Measurements from ENCODE around the gene CALM3.
A peak's percentile ranks its signal among the peaks of the same experiment; 100 is the strongest.

CALM3 gene

GRCh38 chr19:46596008-46596407 lies 5.1 kb upstream of the CALM3 start:
- ChIA-PET POLR2A (no interaction called here), CTCF (interaction anchor here (1.5 to 3.2 kb wide), 4 partner anchors 12 to 518 kb away, joined by 3 to 11 read pairs (median 6); no protein-coding TSS in a partner anchor)
- H3K4me3 ChIP-seq (ENCODE audit: low read depth, low read length): no peak overlapping the region
- no peak for DNase-seq (ENCODE audit: low read depth, low spot score)
- no peak for TF ChIP-seq CTCF (IDR thresholded peaks at IDR 0.05; ENCODE audit: insufficient read depth, low read length, missing control alignments)

GRCh38 chr19:46598372-46598917 lies 2.7 kb upstream of the CALM3 start:
- CTCF ChIA-PET: interaction anchor here (1.9 to 9.1 kb wide), 5 partner anchors 15 to 69 kb away, joined by 5 to 117 read pairs (median 9); no protein-coding TSS in a partner anchor
- TF ChIP-seq CTCF (IDR thresholded peaks at IDR 0.05; ENCODE audit: insufficient read depth, low read length, missing control alignments): no peak
- no peak overlapping the region for H3K4me3 ChIP-seq (ENCODE audit: low read depth, low read length)
- DNase-seq (ENCODE audit: low read depth, low spot score): no peak
- POLR2A ChIA-PET: no interaction called here

- ChIA-PET CTCF (interaction anchor here (0.6 to 9.1 kb wide), 7 partner anchors 9 to 204 kb away, joined by 3 to 117 read pairs (median 9); partner anchors contain the start of gene DACT3), POLR2A (interaction anchor here (0.6 to 2.5 kb wide), 7 partner anchors 12 to 583 kb away, joined by 3 to 15 read pairs (median 3); partner anchors contain the start of genes DACT3 and PTGIR)
- peak overlapping the region; percentile 75 for H3K4me3 ChIP-seq (ENCODE audit: low read depth, low read length)
- no peak for TF ChIP-seq CTCF (IDR thresholded peaks at IDR 0.05; ENCODE audit: insufficient read depth, low read length, missing control alignments)
- no peak for DNase-seq (ENCODE audit: low read depth, low spot score)
Observed at GRCh38 chr19:46599716-46600373, 1.3 kb upstream of the CALM3 start.

- no peak for TF ChIP-seq CTCF (IDR thresholded peaks at IDR 0.05; ENCODE audit: insufficient read depth, low read length, missing control alignments)
- DNase-seq (ENCODE audit: low read depth, low spot score): peak; percentile 84
- ChIA-PET CTCF (interaction anchor here (0.6 to 9.1 kb wide), 7 partner anchors 8 to 204 kb away, joined by 3 to 117 read pairs (median 9); partner anchors contain the start of gene DACT3), POLR2A (interaction anchor here (0.6 to 2.5 kb wide), 13 partner anchors 11 to 584 kb away, joined by 3 to 15 read pairs (median 3); partner anchors contain the start of genes DACT3, HIF3A and PTGIR)
- H3K4me3 ChIP-seq (ENCODE audit: low read depth, low read length): peak overlapping the region; percentile 89
Observed at GRCh38 chr19:46600384-46601317, 479 bp upstream of the CALM3 start.

GRCh38 chr19:46602392-46603194 lies 1.5 kb downstream of the CALM3 start:
- DNase-seq (ENCODE audit: low read depth, low spot score): no peak
- ChIA-PET POLR2A (interaction anchor here (1.3 kb wide), 1 partner anchor 9 kb away, joined by 6 read pairs; no protein-coding TSS in a partner anchor), CTCF (interaction anchor here (0.9 to 9.1 kb wide), 7 partner anchors 10 to 101 kb away, joined by 3 to 117 read pairs (median 4); partner anchors contain the start of gene DACT3)
- TF ChIP-seq CTCF (IDR thresholded peaks at IDR 0.05; ENCODE audit: insufficient read depth, low read length, missing control alignments): no peak
- peak overlapping the region; percentile 89 for H3K4me3 ChIP-seq (ENCODE audit: low read depth, low read length)
